Bone marrow (tissue), 2 donors: ENCODE measurements around the gene ABCA3.
"Not testable (repeated sequence)": the region's sequence is repeated elsewhere in the genome, so short reads cannot be mapped to it uniquely, and the experiment has no call there.

Experiments used
- DNase-seq, 2 donors: peaks; one replicate each; lab custom pipeline; 2025; lab: John Stamatoyannopoulos, UW

The ABCA3 gene

GRCh38 chr16:2252806-2253148 lies 87.8 kb downstream of the ABCA3 start:
- no peak for DNase-seq

GRCh38 chr16:2251296-2252111 lies 89.0 kb downstream of the ABCA3 start, which contains the start of gene ECI1:
ECI1 (minus strand) TSS chr16:2251587; CDS start chr16:2251566, 21 bp downstream.
- DNase-seq = peak; percentile 41 to 78

DNA sequence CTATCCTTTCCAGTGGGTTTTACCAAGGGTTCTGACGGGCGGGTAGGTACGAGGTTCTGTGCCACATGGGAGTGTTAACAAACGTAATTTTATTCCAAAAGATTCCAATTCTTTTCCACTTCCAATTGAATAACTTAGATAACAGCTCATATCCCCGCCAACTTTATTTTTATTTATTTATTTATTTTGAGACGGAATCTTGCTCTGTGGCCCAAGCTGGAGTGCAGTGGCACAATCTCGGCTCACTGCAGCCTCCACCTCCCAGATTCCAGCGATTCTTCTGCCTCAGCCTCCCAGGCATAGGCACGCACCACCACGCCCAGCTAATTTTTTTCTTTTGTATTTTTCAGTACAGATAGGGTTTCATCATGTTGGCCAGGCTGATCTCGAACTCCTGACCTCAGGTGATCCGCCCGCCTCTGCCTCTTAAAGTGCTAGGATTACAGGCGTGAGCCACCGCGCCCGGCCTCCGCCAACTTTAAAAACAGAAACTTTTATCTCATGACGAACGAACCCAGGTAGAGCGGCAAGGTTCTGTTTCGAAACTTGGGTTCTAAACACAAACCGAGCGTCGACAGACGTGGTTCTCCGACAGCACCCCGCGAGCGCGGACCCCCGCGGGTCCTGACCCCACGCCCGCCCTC lies 89.8 kb downstream of the ABCA3 start:
- no peak for DNase-seq

GRCh38 chr16:2246301-2246885 lies 94.1 kb downstream of the ABCA3 start:
- DNase-seq = no peak

DNA sequence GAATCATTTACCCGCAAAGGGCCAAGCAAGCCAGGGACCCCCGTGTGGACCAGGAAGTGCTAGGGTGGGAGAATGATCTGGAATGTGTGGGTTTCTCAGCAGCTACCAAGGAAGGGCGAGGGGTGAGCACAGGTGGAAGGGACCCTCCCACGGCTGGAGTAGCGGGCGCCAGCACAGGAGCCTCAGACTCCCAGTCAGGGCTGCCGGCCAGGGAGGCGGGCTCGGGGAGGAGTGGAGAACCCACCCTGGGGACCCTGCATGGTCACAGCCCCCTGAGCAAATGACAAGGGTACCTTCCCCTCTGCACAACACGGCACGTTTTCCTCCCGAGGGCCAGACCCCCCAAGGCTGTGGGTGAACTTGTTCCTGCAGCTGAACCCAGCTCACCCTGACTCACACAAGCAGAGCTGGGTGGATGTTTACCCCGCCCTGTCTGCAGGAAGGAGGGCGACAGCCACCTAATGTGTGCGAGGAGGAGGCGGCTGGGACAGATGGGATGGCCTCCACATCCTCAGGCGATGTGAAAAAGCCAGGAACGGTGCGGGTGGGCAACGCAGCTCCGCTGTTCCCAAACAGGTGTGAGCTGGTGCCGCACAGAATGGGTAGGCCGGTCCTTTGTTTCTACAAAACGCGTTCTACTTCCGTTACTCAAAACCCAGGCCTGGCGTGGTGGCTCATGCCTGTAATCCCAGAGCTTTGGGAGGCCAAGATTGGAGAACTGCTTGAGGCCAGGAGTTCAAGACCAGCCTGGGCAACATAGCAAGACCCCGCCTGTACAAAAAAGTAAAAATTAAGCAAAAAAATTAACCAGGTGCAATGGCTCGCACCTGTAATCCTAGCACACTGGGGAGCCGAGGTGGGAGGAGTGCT lies 95.4 kb downstream of the ABCA3 start:
- no peak for DNase-seq

DNA sequence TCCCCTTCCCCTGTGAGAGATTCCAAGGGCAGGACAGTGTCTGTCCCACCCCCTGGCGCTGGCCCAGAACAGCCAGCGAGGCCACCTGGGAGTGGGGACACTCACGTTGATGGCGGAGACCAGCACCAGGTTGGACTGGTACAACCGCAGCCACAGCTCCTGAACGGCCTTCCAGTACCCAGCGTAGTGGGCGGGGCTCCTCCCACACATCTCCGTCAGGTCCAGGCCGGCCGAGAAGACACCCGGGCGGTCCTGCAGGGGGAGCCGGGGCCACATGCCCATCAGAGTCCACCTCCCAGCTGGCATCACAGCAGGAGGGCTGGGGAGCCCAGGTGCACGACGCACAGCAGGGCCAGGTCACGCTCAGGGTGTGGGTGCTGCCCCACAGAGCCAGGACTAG lies 96.2 kb downstream of the ABCA3 start:
- DNase-seq = no peak

GRCh38 chr16:2243781-2244180 lies 96.7 kb downstream of the ABCA3 start:
- no peak for DNase-seq

- DNase-seq = no peak
Observed at GRCh38 chr16:2243031-2243528, 97.4 kb downstream of the ABCA3 start.

DNA sequence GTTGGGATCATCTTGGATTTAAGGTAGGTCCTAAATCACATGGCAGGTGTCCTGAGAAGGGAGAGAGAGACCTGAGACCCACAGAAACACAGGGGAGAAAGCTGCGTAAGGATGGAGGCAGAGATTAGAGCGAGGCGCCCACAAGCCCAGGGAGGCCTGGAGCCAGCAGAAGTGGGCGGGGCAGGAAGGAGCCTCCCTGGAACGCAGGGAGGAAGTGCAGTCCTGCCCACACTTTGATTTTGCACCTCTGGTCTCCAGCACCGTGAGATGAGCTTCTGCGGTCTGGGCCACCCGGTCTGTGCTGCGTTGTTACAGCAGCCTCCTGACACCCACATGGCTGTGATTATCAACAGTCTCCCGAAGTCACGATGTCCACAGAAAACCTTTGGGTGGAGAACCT lies 97.9 kb downstream of the ABCA3 start:
- DNase-seq = no peak

- not testable (repeated sequence) for DNase-seq
Observed at GRCh38 chr16:2240331-2240730, 100.2 kb downstream of the ABCA3 start.

DNA sequence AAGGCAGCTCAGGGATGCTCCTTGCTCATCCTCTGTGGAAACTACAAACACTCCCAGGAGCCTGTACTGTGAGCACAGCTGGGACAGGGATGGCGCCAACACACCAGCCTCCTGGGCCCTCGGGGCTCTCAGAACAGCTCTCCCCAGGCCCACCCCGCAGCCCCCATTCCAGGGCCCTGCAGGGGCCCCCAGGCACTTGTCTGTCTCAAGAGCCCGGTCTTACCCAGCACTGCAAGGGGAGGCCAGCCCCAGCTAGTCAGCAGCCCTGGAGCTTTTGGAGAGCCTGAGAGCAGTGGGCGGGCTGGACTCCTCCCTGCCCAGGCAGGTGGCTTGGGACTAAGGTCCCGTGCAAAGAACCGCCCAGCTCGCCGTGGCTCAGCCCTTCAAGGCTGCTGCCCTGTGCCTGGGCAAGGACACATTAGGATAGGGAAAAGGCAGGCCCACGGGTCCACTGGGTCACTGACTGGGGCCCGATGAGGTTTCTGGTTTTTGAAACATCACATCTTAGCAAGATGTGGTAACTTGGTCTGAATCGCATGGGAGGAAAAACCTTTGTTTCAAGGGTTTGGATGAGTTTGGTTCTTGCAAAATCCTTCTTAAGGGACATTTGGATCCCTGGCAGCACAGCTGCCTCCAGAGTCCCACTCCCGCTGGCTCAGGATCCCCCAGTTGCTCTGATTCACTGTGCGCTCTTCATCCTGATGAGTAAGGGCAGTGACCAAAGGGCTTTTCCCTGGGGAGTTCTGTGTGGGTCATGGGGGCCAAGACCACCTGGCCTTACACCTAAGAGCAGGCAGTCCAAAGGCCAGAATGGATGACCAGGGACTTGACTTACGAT lies 101.5 kb downstream of the ABCA3 start:
- DNase-seq = no peak

DNA sequence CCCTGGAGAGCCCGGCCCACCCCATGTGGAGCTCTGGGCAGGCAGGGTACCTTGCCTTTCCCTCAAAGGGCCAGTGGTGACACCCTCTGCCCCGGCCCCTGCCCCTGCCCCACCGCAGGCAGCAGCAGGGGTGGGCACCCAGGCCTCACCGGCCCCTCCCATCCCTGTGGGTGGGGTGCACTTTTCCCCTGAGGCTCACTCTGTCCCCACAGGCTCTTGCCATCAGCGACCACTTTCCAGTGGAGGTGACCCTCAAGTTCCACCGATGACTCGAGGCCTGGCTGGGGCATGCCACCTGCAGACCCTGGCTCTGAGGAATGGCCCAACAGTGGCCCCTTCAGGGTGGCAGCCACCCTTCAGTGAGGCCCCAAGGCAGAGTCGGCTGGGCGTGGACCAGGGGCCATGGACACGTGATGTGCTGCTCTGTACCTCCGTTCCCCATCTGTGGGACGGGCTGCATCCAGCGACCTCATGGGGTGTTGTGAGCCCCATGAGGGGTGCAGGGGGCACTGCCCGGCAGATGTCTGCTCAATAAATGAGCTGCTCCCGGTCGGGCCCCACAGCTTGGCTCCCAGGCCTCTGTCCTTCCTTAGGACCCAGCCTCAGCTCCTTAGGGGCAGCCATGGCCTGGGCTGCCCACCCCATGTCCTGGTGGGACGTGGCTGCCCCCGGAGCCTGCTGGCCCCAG lies 102.2 kb downstream of the ABCA3 start:
- no peak for DNase-seq

DNA sequence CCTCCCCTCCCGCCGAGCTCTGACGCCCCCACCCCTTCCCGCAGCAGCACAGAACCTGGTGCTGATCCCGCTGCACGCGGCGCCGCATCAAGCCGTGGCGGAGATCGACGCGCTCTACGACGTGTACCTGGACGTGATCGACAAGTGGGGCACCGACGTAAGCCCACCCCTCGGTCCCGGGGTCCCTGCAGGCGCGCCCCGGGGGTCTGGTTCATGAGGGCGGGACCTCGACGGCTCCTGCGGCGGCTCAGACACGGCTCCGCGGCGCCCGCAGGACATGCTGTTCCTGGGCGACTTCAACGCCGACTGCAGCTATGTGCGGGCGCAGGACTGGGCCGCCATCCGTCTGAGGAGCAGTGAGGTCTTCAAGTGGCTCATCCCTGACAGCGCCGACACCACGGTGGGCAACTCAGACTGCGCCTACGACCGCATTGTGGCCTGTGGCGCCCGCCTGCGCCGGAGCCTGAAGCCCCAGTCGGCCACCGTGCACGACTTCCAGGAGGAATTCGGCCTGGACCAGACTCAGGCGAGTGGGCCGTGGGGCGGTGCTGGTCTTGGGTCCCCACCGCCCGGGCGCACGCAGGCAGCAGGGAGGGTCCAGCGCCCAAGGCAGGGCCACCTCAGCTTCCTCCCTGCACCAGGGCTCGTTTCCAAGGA lies 102.9 kb downstream of the ABCA3 start:
- DNase-seq = no peak

GRCh38 chr16:2237102-2237482 lies 103.4 kb downstream of the ABCA3 start:
- DNase-seq = no peak

GRCh38 chr16:2236337-2237101 lies 104.0 kb downstream of the ABCA3 start, which contains the start of gene DNASE1L2:
DNASE1L2 (plus strand) TSS chr16:2236444; CDS start chr16:2236817, 373 bp downstream.
- no peak for DNase-seq

DNA sequence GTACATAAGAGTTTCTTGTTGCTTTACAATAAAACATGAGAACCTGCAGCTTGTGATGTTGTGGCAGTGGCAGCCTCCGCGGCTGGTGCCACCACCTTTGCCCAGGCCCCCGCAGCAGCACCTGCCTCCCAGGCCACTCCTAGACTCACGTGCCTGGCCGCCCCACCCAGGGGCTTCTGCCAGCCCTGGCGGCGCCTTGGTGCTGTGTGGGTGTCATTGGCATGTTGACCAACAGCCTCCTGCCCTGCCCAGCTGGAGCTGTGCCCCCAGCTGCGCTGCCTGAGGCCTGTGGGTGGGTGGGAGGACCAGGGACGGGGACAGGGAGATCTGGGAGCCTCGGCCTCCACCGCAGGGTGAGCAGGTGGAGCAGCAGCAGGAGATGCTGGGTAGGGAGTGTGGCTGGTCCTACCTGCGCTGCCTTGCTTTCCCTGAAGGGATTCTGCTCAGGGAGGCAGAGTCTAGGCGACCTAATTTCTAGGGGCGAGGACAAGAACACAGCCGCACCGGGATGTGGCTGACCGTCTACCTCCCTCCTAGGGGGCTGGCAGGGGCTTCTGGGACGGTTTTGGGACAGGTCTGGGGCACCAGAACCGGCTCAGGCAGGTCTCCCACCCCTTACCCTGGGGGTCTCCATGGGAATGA lies 104.7 kb downstream of the ABCA3 start:
- DNase-seq = no peak

- no peak for DNase-seq
Observed at GRCh38 chr16:2235234-2235651, 105.3 kb downstream of the ABCA3 start.

DNA sequence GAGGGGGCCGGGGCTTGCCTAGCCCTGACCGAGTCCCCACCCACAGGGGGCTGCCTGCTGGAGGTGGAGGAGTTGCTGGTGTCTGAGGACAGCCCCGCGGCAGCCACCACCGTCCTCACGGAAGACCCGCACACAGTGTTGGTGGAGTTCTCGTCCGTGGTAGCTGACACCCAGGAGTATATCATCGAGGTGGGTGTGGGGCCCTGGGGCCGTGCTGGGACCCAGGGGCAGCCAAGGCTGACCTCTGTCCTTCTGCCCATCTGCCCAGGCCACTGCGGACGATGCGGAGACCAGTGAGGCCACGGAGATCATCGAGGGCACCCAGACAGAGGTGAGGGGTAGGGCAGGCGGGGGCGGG lies 105.7 kb downstream of the ABCA3 start:
- DNase-seq = no peak
